HCT116 (cell line): ENCODE data around the gene FGF1.

Source experiments
- CTCF ChIP-seq, 3 experiments: fragments of 200-600 bp in 1 of 3; sonication (generic) in 1 of 3; IDR thresholded peaks in 2 of 3; conservative IDR thresholded peaks in 1 of 3; 2 replicates each; pipeline ENCODE4 v1.5.1; 2012 to 2017; ENCODE audit warnings: low read depth in 2 of 3, low read length in 2 of 3, antibody characterized with exemption in 1 of 3, borderline replicate concordance in 1 of 3, control low read depth in 1 of 3, mild to moderate bottlenecking in 1 of 3, mixed read lengths in 1 of 3, mixed run types in 1 of 3, moderate library complexity in 1 of 3; ENCODE audit not compliant: insufficient read depth in 1 of 3
- EZH2 ChIP-seq: fragments of 200-600 bp; sonication (generic); IDR thresholded peaks from 2 replicates; pipeline ENCODE4 v1.6.1; 2017; ENCODE audit warnings: antibody characterized with exemption, mixed run types
- EZH2phosphoT487 ChIP-seq: fragments of 200-600 bp; IDR thresholded peaks from 2 replicates; pipeline ENCODE4 v1.6.1; 2018; ENCODE audit warnings: antibody characterized with exemption, borderline replicate concordance
- MAX ChIP-seq: IDR thresholded peaks from 2 replicates; pipeline ENCODE4 v1.6.1; 2012
- POLR2A ChIP-seq: IDR thresholded peaks from 2 replicates; pipeline ENCODE4 v1.7.0; 2011; ENCODE audit warnings: borderline replicate concordance; ENCODE audit not compliant: insufficient read depth, insufficient read length; ENCODE audit errors: extremely low read depth
- SRF ChIP-seq: IDR thresholded peaks from 2 replicates; pipeline ENCODE4 v1.6.1; 2012; ENCODE audit warnings: low read depth
- YY1 ChIP-seq: IDR thresholded peaks from 2 replicates; pipeline ENCODE4 v1.6.1; 2011; ENCODE audit warnings: low read length, low read depth, moderate library complexity, mild to moderate bottlenecking; ENCODE audit not compliant: insufficient replicate concordance; ENCODE audit errors: extremely low read depth
- ZBTB33 ChIP-seq: IDR thresholded peaks from 2 replicates; pipeline ENCODE4 v1.6.1; 2011; ENCODE audit warnings: mild to moderate bottlenecking, low read length, moderate library complexity; ENCODE audit not compliant: insufficient replicate concordance; ENCODE audit errors: extremely low read depth
- ZFX ChIP-seq: fragments of 450-650 bp; IDR thresholded peaks from 2 replicates; pipeline ENCODE4 v1.6.1; 2017

- no peak for TF ChIP-seq CTCF (IDR thresholded peaks at IDR 0.05 in 2 of 3, conservative IDR thresholded peaks at IDR 0.05 in 1 of 3; ENCODE audit: borderline replicate concordance in 1 of 3, insufficient read depth in 1 of 3, low read depth in 2 of 3, low read length in 2 of 3)
- TF ChIP-seq YY1: no peak
- no peak for TF ChIP-seq SRF
- TF ChIP-seq MAX: no peak
- TF ChIP-seq POLR2A: no peak
- TF ChIP-seq ZFX: no peak
- no peak for TF ChIP-seq ZBTB33
- no peak for TF ChIP-seq EZH2phosphoT487
- no peak for TF ChIP-seq EZH2
Measured at GRCh38 chr5:142725231-142726187, 39.6 kb upstream of the FGF1 start.
